OCI-LY3 (cell line): Measurements from ENCODE around the gene NFIL3.

Experiments used
- H2AFZ ChIP-seq: fragments of 200-600, 300-600 bp; shearing (Covaris generic); 2 replicates; pipeline ENCODE4 v1.6.0; 2014; ENCODE audit warnings: antibody characterized with exemption, low read depth, low read length
- H3K27ac ChIP-seq: fragments of 200-600, 300-600 bp; sonication (generic); 2 replicates; pipeline ENCODE4 v1.5.1; 2014; ENCODE audit warnings: mild to moderate bottlenecking, low read length, moderate library complexity, mixed read lengths
- H3K27me3 ChIP-seq: fragments of 200-600, 300-600 bp; sonication (generic); 2 replicates; pipeline ENCODE4 v1.6.1; 2014; ENCODE audit warnings: low read depth, low read length, mixed read lengths
- H3K36me3 ChIP-seq: fragments of 200-600, 300-600 bp; sonication (generic); replicated peaks from 2 replicates; pipeline ENCODE3; 2014; ENCODE audit warnings: low read depth, low read length, mixed read lengths
- H3K4me1 ChIP-seq: fragments of 300-600, 200-600 bp; sonication (generic); 2 replicates; pipeline ENCODE4 v1.6.1; 2014; ENCODE audit warnings: low read length, mixed read lengths
- H3K4me2 ChIP-seq: fragments of 200-600, 300-600 bp; sonication (generic); 2 replicates; pipeline ENCODE4 v1.6.1; 2014; ENCODE audit warnings: low read length, mixed read lengths
- H3K4me3 ChIP-seq: fragments of 300-600, 200-600 bp; sonication (generic); 2 replicates; pipeline ENCODE4 v1.5.1; 2014; ENCODE audit warnings: antibody characterized with exemption, mild to moderate bottlenecking, low read length, moderate library complexity
- H3K79me2 ChIP-seq: fragments of 300-600, 200-600 bp; shearing (Covaris generic); 2 replicates; pipeline ENCODE4 v1.6.1; 2014; ENCODE audit warnings: mild to moderate bottlenecking, low read length, mixed read lengths
- H3K9ac ChIP-seq: fragments of 300-600, 200-600 bp; shearing (Covaris generic); 2 replicates; pipeline ENCODE4 v1.6.0; 2014; ENCODE audit warnings: mild to moderate bottlenecking, low read length, moderate library complexity
- H3K9me3 ChIP-seq: fragments of 200-600, 300-600 bp; shearing (Covaris generic); 2 replicates; pipeline ENCODE4 v1.6.1; 2014; ENCODE audit warnings: low read length, mixed read lengths; ENCODE audit not compliant: insufficient read depth
- H4K20me1 ChIP-seq: fragments of 200-600, 300-600 bp; sonication (generic); 2 replicates; pipeline ENCODE4 v1.6.1; 2016; ENCODE audit warnings: low read length, mixed read lengths; ENCODE audit not compliant: insufficient read depth
- CTCF ChIP-seq: fragments of 200-600, 300-600 bp; sonication (generic); IDR thresholded peaks from 2 replicates; pipeline ENCODE4 v1.5.1; 2014; ENCODE audit warnings: antibody characterized with exemption, low read length, low read depth
- EZH2phosphoT487 ChIP-seq: fragments of 200-600 bp; shearing (Covaris generic); IDR thresholded peaks from 2 replicates; pipeline ENCODE4 v1.6.1; 2018; ENCODE audit warnings: antibody characterized with exemption, mixed run types, low read depth

NFIL3 gene

GRCh38 chr9:91429501-91429900 is 5.9 kb upstream of the NFIL3 start:
- no peak overlapping the region for H3K27ac ChIP-seq
- H3K4me3 ChIP-seq: no peak overlapping the region
- H3K4me2 ChIP-seq: no peak overlapping the region

GRCh38 chr9:91428927-91429351 is 5.3 kb upstream of the NFIL3 start:
- Histone ChIP-seq H3K9ac (no peak overlapping the region), H2AFZ (no peak overlapping the region), H4K20me1 (no peaks in the 10 kb centered on the region; the same call in 1 of the 2 replicates), H3K4me1 (peaks cover 9% of the 10 kb centered on the region), H3K27me3 (peaks cover 66% of the 10 kb centered on the region), H3K36me3 (no peaks in the 10 kb centered on the region), H3K27ac (no peak overlapping the region), H3K79me2 (no peaks in the 10 kb centered on the region), H3K4me2 (no peak overlapping the region), H3K4me3 (no peak overlapping the region), H3K9me3 (no peaks in the 10 kb centered on the region)
- TF ChIP-seq CTCF: no peak
- TF ChIP-seq EZH2phosphoT487: no peak

More at GRCh38 chr9:91429501-91429900, 5.9 kb upstream of the NFIL3 start:
- TF ChIP-seq EZH2phosphoT487 (no peak), CTCF (no peak)
- Histone ChIP-seq H2AFZ (no peak overlapping the region), H3K4me1 (peaks cover 8% of the 10 kb centered on the region), H3K27me3 (peaks cover 62% of the 10 kb centered on the region), H4K20me1 (no peaks in the 10 kb centered on the region; the same call in 1 of the 2 replicates), H3K9me3 (no peaks in the 10 kb centered on the region), H3K36me3 (no peaks in the 10 kb centered on the region), H3K79me2 (no peaks in the 10 kb centered on the region), H3K9ac (no peak overlapping the region)

- Histone ChIP-seq H3K4me3 (no peak overlapping the region), H3K9me3 (no peaks in the 10 kb centered on the region), H3K9ac (no peak overlapping the region), H3K27ac (no peak overlapping the region), H3K4me1 (peaks cover 9% of the 10 kb centered on the region), H3K27me3 (peaks cover 66% of the 10 kb centered on the region), H3K36me3 (no peaks in the 10 kb centered on the region), H3K79me2 (no peaks in the 10 kb centered on the region), H4K20me1 (no peaks in the 10 kb centered on the region; the same call in 1 of the 2 replicates), H2AFZ (no peak overlapping the region), H3K4me2 (no peak overlapping the region)
- TF ChIP-seq CTCF (no peak), EZH2phosphoT487 (no peak)
Measured at GRCh38 chr9:91428436-91428835, 4.8 kb upstream of the NFIL3 start.

GRCh38 chr9:91427873-91428272 is 4.2 kb upstream of the NFIL3 start:
- H3K27ac ChIP-seq: no peak overlapping the region
- TF ChIP-seq CTCF (no peak), EZH2phosphoT487 (no peak)
- peaks cover 7% of the 10 kb centered on the region for H3K4me1 ChIP-seq
- no peak overlapping the region for H3K9ac ChIP-seq
- no peak overlapping the region for H3K4me2 ChIP-seq
- H3K4me3 ChIP-seq: no peak overlapping the region
- H3K79me2 ChIP-seq: no peaks in the 10 kb centered on the region
- H3K9me3 ChIP-seq: no peaks in the 10 kb centered on the region
- H2AFZ ChIP-seq: no peak overlapping the region
- no peaks in the 10 kb centered on the region; the same call in 1 of the 2 replicates for H4K20me1 ChIP-seq
- H3K36me3 ChIP-seq: no peaks in the 10 kb centered on the region
- H3K27me3 ChIP-seq: peaks cover 64% of the 10 kb centered on the region
